ENCODE data around the gene IL17RD.

The IL17RD gene

DNA sequence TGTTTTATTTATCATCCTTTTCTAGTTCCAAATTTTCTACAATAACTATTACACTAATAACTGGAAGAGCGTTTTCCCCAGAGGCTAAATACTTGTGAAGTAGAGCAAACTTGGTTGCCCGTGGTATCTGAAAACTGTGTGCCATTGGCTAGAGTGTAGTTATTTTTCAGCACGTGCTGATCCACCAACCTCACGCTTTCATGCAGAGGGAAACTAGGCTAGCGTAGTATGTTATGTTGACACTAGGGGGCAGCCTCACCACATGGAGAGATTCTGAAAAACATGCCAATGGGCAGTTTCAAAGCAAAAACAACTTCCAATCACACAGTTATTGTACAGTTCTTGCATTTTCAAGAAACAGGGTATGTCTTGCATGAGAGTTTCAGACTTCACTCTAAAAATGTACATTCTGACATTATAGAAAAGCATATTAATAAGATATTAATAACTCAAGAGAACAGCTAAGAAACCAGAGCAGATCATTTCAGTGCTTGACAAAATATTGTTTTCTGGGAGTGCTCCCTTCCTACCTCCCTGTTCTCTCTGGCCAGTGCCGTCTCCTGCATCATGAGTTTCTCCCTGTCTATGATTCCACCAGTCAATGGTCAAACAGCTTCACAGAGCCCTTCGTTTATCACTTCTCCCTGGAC lies 65.0 kb downstream of the IL17RD start:
- TF ChIP-seq CTCF (IDR thresholded peaks at IDR 0.05; ENCODE audit: extremely low read depth, insufficient read depth, missing control alignments), result peak; percentile 87
- in situ Hi-C loops (cut with MboI; ENCODE audit: low pct_unique_long_range_greater_than_20kb, low sequenced_read_pairs, unreplicated experiment), result no loop called here
- DNase-seq (ENCODE audit: low spot score), result peak; percentile 81

- in situ Hi-C loops (cut with MboI; ENCODE audit: low pct_unique_long_range_greater_than_20kb, low sequenced_read_pairs, unreplicated experiment), result no loop called here
- TF ChIP-seq CTCF (IDR thresholded peaks at IDR 0.05; ENCODE audit: extremely low read depth, insufficient read depth, missing control alignments), result no peak
- DNase-seq (ENCODE audit: low spot score), result no peak
Measured at GRCh38 chr3:57098418-57099310, 66.5 kb downstream of the IL17RD start.

GRCh38 chr3:57097536-57097935 lies 67.6 kb downstream of the IL17RD start:
- DNase-seq (ENCODE audit: low spot score), result no peak
- in situ Hi-C loops (cut with MboI; ENCODE audit: low pct_unique_long_range_greater_than_20kb, low sequenced_read_pairs, unreplicated experiment), result no loop called here
- TF ChIP-seq CTCF (IDR thresholded peaks at IDR 0.05; ENCODE audit: extremely low read depth, insufficient read depth, missing control alignments), result no peak

DNA sequence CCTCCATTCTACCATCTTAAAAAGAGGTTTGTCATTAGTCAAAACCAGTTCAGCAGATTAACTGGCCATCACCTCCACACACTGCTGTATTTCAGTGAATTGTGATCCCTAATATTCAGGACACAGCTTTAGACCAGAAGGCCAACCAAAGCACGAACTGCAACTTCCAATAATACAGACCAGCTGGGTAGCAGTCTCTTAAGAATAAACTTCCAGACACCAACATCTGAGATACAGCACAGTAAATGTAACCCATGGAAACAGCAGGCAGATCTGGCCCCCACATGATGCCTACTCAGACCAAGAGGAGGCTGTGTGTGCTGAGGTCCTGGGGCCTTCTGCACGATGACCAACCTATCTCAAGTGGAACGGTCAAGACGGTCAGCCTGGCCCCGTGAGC lies 69.8 kb downstream of the IL17RD start:
- in situ Hi-C loops (cut with MboI; ENCODE audit: low pct_unique_long_range_greater_than_20kb, low sequenced_read_pairs, unreplicated experiment), result no loop called here
- no peak for TF ChIP-seq CTCF (IDR thresholded peaks at IDR 0.05; ENCODE audit: extremely low read depth, insufficient read depth, missing control alignments)
- no peak for DNase-seq (ENCODE audit: low spot score)

- no peak for TF ChIP-seq CTCF (IDR thresholded peaks at IDR 0.05; ENCODE audit: extremely low read depth, insufficient read depth, missing control alignments)
- no peak for DNase-seq (ENCODE audit: low spot score)
- in situ Hi-C loops (cut with MboI; ENCODE audit: low pct_unique_long_range_greater_than_20kb, low sequenced_read_pairs, unreplicated experiment), result no loop called here
Measured at GRCh38 chr3:57094575-57094974, 70.6 kb downstream of the IL17RD start.

DNA sequence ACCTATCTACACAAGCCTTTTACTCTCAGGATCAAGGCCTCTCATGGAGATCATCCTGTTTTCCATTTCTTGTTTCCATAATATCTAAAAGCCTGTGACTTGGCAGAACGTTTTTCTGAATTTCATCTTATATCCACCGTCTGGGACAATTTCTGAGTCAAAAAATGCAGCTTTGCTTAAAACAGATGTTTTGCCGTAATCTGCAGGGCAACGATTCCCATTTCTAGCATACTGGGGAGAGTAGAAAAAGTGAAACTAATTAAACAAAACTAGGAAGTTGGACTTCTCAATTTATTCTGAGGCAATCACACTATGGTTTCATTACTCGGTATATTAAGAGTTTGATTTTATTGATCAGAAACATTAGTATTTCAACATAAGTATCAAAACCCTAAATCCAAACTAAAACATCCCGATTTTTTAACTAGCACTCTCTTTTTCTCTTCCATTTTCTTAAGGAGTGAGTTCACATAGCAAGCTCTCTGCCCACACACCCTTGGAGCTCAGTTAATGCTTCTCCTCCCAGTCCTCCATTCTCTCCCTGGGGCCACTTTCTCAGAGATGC lies 71.1 kb downstream of the IL17RD start:
- DNase-seq (ENCODE audit: low spot score), result no peak
- in situ Hi-C loops (cut with MboI; ENCODE audit: low pct_unique_long_range_greater_than_20kb, low sequenced_read_pairs, unreplicated experiment), result no loop called here
- no peak for TF ChIP-seq CTCF (IDR thresholded peaks at IDR 0.05; ENCODE audit: extremely low read depth, insufficient read depth, missing control alignments)

Measured in GM13977 (cell line).